Thyroid gland (tissue), 4 donors: ENCODE data around the gene PLB1. TPM values are rescaled to one million over a fixed set of nuclear protein-coding genes. Genes with fewer than 3 reads are reported as not detected.

Experiments used
- DNase-seq, 2 donors: peaks; one replicate each; pipeline ENCODE4 v3.0.0-alpha.2; 2019
- H3K27ac ChIP-seq, 3 donors: fragments of 200-600 bp; sonication (generic); 1 replicate in 2 of 3; 2 replicates in 1 of 3; pipeline ENCODE4 v1.5.1; 2016 to 2019; ENCODE audit warnings: mild to moderate bottlenecking in 1 of 3, moderate library complexity in 1 of 3
- H3K27me3 ChIP-seq: fragments of 200-600 bp; sonication (generic); one replicate; pipeline ENCODE4 v1.5.1; 2019
- H3K36me3 ChIP-seq, 2 donors: fragments of 200-600 bp; sonication (generic); one replicate each; pipeline ENCODE4 v1.5.1; 2016 to 2019
- H3K4me1 ChIP-seq, 2 donors: fragments of 200-600 bp; sonication (generic); one replicate each; pipeline ENCODE4 v1.5.1; 2017 to 2019
- H3K4me3 ChIP-seq, 3 donors: fragments of 200-600 bp; sonication (generic); replicated peaks in 1 of 3; 1 replicate in 2 of 3; 2 replicates in 1 of 3; pipeline ENCODE4 v1.5.1; 2016; ENCODE audit warnings: mild to moderate bottlenecking in 1 of 3
- H3K9me3 ChIP-seq: fragments of 200-600 bp; sonication (generic); one replicate; pipeline ENCODE4 v1.5.1; 2017
- POLR2A ChIP-seq, 2 donors: fragments of 450-650 bp; IDR thresholded peaks; one replicate each; pipeline ENCODE4 v1.6.1; 2017; ENCODE audit warnings: antibody characterized with exemption in 2 of 2, mild to moderate bottlenecking in 2 of 2, moderate library complexity in 1 of 2
- WGBS, 2 donors: methylation state at CpG; one replicate each; pipeline ENCODE4 v1.1.5; 2017; 5-methylcytosine and 5-hydroxymethylcytosine counted together
- intact Hi-C: fragments of 100-400 bp; cut with DNase I; formaldehyde crosslinking; loops from one replicate; pipeline ENCODE4 v1.15.1; 2023
- total RNA-seq, 4 donors: library from RNA; depleted of rRNA; stranded (reverse); fragments of >200 nt; gene quantifications; one replicate each; pipeline ENCODE4 v1.2.3, GENCODE V29; 2016
- TF ChIP-seq, protein P1 (sequence below), 6 experiments: fragments of 200-600 bp in 3 of 6; fragments of 450-650 bp in 3 of 6; sonication (generic) in 3 of 6; IDR thresholded peaks; one replicate each; pipeline ENCODE4 v1.5.1; 2016 to 2019; ENCODE audit warnings: antibody characterized with exemption in 6 of 6, mild to moderate bottlenecking in 2 of 6, inconsistent platforms in 1 of 6, moderate library complexity in 1 of 6

PLB1 gene
- total RNA-seq, 4 donors from 2014 or later: 1.2 to 3.3 (median 1.8) TPM

DNA sequence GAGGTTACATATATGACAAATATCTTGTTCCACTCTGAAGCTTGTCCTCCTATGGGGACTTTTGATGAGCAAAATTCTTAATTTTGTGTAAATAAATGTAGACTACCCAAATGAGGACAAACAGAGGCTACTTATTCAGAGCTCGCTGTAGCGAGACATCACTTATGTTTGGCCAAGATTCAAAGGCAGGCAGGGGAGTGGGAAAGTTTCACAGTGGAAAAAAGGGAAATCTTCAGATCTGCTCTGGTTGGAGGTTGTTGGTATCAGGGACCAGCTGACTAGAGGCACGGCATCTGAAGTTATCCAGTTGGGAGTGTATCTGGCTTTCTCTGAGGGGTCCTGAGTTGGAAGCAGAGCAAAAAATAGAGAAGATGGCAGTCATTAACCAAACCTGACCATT, 1.3 kb downstream of the PLB1 start:
- peak; percentile 51 to 61 for DNase-seq
- H3K36me3 ChIP-seq: no peaks in the 10 kb centered on the region
- TF ChIP-seq, protein P1, sequence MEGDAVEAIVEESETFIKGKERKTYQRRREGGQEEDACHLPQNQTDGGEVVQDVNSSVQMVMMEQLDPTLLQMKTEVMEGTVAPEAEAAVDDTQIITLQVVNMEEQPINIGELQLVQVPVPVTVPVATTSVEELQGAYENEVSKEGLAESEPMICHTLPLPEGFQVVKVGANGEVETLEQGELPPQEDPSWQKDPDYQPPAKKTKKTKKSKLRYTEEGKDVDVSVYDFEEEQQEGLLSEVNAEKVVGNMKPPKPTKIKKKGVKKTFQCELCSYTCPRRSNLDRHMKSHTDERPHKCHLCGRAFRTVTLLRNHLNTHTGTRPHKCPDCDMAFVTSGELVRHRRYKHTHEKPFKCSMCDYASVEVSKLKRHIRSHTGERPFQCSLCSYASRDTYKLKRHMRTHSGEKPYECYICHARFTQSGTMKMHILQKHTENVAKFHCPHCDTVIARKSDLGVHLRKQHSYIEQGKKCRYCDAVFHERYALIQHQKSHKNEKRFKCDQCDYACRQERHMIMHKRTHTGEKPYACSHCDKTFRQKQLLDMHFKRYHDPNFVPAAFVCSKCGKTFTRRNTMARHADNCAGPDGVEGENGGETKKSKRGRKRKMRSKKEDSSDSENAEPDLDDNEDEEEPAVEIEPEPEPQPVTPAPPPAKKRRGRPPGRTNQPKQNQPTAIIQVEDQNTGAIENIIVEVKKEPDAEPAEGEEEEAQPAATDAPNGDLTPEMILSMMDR (IDR thresholded peaks at IDR 0.05): no peak
- TF ChIP-seq POLR2A (IDR thresholded peaks at IDR 0.05): no peak
- H3K9me3 ChIP-seq: no peaks in the 10 kb centered on the region
- intact Hi-C loops: no loop called here
- H3K27ac ChIP-seq: peak overlapping the region; percentile 60 to 88 (median 71)
- H3K27me3 ChIP-seq: no peaks in the 10 kb centered on the region
- 19 to 45% methylated on average over 3 of the region's 3 CpGs for WGBS, 2 donors
- no peak overlapping the region for H3K4me3 ChIP-seq
- peaks cover 27 to 40% of the 10 kb centered on the region in 2 donors for H3K4me1 ChIP-seq

DNA sequence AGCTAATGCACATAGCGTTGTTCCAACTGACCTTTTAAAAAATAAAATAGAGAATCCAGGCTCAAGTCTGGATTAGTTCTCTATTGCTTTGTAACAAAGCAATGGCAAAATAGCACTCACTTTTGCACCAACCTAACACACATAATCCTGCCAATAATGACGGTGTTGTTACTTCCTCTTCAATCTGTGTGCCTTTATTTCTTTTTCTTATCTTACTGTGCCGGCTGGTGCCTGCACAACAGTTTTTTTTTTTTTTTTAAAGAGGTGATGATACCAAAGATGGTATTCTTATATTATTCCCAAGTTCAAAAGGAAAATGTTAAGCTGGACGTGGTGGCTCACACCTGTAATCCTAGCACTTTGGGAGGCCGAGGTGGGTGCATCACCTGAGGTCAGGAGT, 3.4 kb downstream of the PLB1 start:
- Histone ChIP-seq H3K27ac (no peak overlapping the region), H3K36me3 (no peaks in the 10 kb centered on the region), H3K9me3 (no peaks in the 10 kb centered on the region), H3K4me1 (peaks cover 27 to 33% of the 10 kb centered on the region in 2 donors), H3K4me3 (no peak overlapping the region), H3K27me3 (no peaks in the 10 kb centered on the region)
- TF ChIP-seq, protein P1 (IDR thresholded peaks at IDR 0.05): no peak
- TF ChIP-seq POLR2A (IDR thresholded peaks at IDR 0.05): no peak
- DNase-seq: no peak
- WGBS, 2 donors: 88 to 94% methylated on average over 5 of the region's 5 CpGs
- intact Hi-C loops: no loop called here

DNA sequence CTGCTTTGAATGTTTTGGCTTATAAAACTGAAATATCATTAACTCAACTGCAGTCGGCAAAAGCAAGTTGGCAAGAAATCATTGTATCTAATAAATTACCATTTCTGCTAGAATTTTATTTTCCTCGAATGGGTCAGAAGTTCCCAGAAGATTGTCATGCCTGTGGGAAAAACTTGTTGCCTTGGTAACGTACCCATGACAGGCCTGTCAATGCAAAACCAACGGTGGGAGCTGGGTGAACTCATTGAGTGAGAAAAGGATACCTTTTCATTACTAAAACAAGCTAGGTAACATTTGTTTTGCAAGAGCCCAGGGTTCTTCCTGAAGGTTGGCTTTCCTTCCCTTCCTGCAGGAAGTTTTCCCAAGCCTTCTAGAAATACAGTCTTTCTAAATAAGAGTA, 9.5 kb downstream of the PLB1 start:
- no peak for DNase-seq
- H3K4me1 ChIP-seq: peaks cover 52 to 64% of the 10 kb centered on the region in 2 donors
- intact Hi-C loops: no loop called here
- H3K9me3 ChIP-seq: no peaks in the 10 kb centered on the region
- TF ChIP-seq, protein P1 (IDR thresholded peaks at IDR 0.05): no peak
- TF ChIP-seq POLR2A (IDR thresholded peaks at IDR 0.05): no peak
- H3K27ac ChIP-seq: peak overlapping the region; percentile 80 to 88 (median 87)
- H3K36me3 ChIP-seq: no peaks in the 10 kb centered on the region
- no peak overlapping the region for H3K4me3 ChIP-seq
- H3K27me3 ChIP-seq: no peaks in the 10 kb centered on the region
- WGBS, 2 donors: 54 to 55% methylated on average over 4 of the region's 4 CpGs

DNA sequence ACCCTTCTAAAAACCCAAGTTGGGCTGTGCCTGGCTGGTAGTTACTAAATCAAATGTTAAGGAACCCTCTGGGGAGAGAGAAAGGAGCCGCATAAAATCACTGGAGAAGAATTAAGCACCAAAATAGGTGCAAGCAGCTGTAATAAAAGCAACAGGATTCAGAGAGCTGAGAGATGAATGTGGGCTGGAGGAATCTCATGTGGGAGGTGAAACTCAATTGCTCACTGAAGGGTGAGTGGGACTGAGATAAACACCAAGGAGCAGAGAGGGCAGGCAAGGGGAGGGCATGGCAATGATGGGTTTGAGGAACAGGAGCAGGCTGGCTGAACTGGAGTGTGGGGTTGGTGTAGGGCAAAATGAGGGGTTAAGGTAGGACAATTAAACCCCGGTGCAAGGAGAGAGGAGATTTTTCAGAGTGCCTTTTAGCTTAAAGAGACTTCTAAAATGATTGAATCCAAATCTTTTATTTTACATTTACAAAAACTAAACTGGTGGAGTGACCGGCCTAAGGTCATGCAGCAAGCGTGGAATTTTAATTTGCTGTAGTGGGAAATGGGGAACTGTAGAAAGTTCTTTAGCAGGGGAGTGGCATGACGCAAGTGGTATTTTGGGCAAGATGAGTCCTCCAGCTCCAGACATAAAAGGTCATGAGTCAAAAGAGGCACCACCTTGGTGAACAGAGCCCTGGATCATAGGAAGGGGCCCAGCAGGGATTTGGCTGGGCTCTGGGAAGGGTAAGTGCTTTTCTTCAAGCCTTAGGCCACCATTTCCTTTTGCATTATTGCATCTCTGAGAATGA, 10.5 kb downstream of the PLB1 start:
- H3K4me1 ChIP-seq: peaks cover 45 to 61% of the 10 kb centered on the region in 2 donors
- WGBS, 2 donors: 69 to 71% methylated on average over 5 of the region's 5 CpGs
- intact Hi-C loops: no loop called here
- H3K9me3 ChIP-seq: no peaks in the 10 kb centered on the region
- H3K27ac ChIP-seq: peak overlapping the region; percentile 80 to 88 (median 87)
- TF ChIP-seq POLR2A (IDR thresholded peaks at IDR 0.05): peak in 1 of 2 donors; percentile 55
- TF ChIP-seq, protein P1 (IDR thresholded peaks at IDR 0.05): no peak
- peak; percentile 73 to 79 for DNase-seq
- H3K27me3 ChIP-seq: no peaks in the 10 kb centered on the region
- no peak overlapping the region for H3K4me3 ChIP-seq
- no peaks in the 10 kb centered on the region for H3K36me3 ChIP-seq
